Suprapubic skin (tissue), 4 donors: ENCODE data around the gene DAP.

Source experiments
- EP300 ChIP-seq: sonication (generic); formaldehyde crosslinking; IDR thresholded peaks from one replicate; pipeline ENCODE4 v1.6.1; 2017; ENCODE audit warnings: antibody characterized with exemption
- POLR2A ChIP-seq, 2 donors: fragments of 450-650 bp; IDR thresholded peaks; one replicate each; pipeline ENCODE4 v1.6.1; 2017; ENCODE audit warnings: antibody characterized with exemption in 2 of 2, mild to moderate bottlenecking in 2 of 2, moderate library complexity in 2 of 2
- POLR2AphosphoS5 ChIP-seq, 3 donors: sonication (generic); formaldehyde crosslinking; IDR thresholded peaks; one replicate each; pipeline ENCODE4 v1.6.1; 2017; ENCODE audit warnings: antibody characterized with exemption in 3 of 3
- TF ChIP-seq, protein P1 (sequence below), 2 donors: fragments of 200-600 bp in 1 of 2; fragments of 450-650 bp in 1 of 2; sonication (generic) in 1 of 2; IDR thresholded peaks; one replicate each; pipeline ENCODE4 v1.5.1; 2016 to 2019; ENCODE audit warnings: antibody characterized with exemption in 2 of 2, mild to moderate bottlenecking in 1 of 2, moderate library complexity in 1 of 2

GRCh38 chr5:10747678-10748622 lies 13.1 kb downstream of the DAP start:
- TF ChIP-seq, protein P1, sequence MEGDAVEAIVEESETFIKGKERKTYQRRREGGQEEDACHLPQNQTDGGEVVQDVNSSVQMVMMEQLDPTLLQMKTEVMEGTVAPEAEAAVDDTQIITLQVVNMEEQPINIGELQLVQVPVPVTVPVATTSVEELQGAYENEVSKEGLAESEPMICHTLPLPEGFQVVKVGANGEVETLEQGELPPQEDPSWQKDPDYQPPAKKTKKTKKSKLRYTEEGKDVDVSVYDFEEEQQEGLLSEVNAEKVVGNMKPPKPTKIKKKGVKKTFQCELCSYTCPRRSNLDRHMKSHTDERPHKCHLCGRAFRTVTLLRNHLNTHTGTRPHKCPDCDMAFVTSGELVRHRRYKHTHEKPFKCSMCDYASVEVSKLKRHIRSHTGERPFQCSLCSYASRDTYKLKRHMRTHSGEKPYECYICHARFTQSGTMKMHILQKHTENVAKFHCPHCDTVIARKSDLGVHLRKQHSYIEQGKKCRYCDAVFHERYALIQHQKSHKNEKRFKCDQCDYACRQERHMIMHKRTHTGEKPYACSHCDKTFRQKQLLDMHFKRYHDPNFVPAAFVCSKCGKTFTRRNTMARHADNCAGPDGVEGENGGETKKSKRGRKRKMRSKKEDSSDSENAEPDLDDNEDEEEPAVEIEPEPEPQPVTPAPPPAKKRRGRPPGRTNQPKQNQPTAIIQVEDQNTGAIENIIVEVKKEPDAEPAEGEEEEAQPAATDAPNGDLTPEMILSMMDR (IDR thresholded peaks at IDR 0.05) = no peak
- TF ChIP-seq POLR2AphosphoS5 (IDR thresholded peaks at IDR 0.05) (no peak), EP300 (no peak), POLR2A (IDR thresholded peaks at IDR 0.05) (no peak)
